DMS79 treated with DMSO at 0.1 percent for 48 hours (cell line): ENCODE data around the gene LLPH.
A peak's percentile ranks its signal among the peaks of the same experiment; 100 is the strongest.
"Not testable (repeated sequence)": the region's sequence is repeated elsewhere in the genome, so short reads cannot be mapped to it uniquely, and the experiment has no call there.

Source experiments
- DNase-seq: peaks from one replicate; lab custom pipeline; 2025; lab: John Stamatoyannopoulos, UW

The LLPH gene

GRCh38 chr12:66130267-66131066 is at the start of gene LLPH:
Gene LLPH, minus strand, starts transcription at chr12:66130750. Its CDS starts 1,644 bp downstream, at chr12:66129106.
- DNase-seq: peak; percentile 54

GRCh38 chr12:66176105-66176900 is 45.8 kb upstream of the LLPH start:
- DNase-seq: no peak

- not testable (repeated sequence) for DNase-seq
Observed at GRCh38 chr12:66174391-66175325, 44.1 kb upstream of the LLPH start.

- no peak for DNase-seq
Observed at GRCh38 chr12:66170606-66171005, 40.1 kb upstream of the LLPH start.

GRCh38 chr12:66169221-66170170 is 38.9 kb upstream of the LLPH start, which contains the start of gene TMBIM4:
Gene TMBIM4, minus strand, starts transcription at chr12:66169996. Its CDS starts 45 bp downstream, at chr12:66169951.
- peak; percentile 43 for DNase-seq

- no peak for DNase-seq
Observed at GRCh38 chr12:66168410-66168809, 37.9 kb upstream of the LLPH start.

GRCh38 chr12:66166561-66166960 is 36.0 kb upstream of the LLPH start:
- no peak for DNase-seq

- no peak for DNase-seq
Observed at GRCh38 chr12:66165141-66165540, 34.6 kb upstream of the LLPH start.

GRCh38 chr12:66164349-66164821 is 33.8 kb upstream of the LLPH start:
- DNase-seq: no peak

GRCh38 chr12:66163289-66163688 is 32.7 kb upstream of the LLPH start:
- DNase-seq: no peak

GRCh38 chr12:66162701-66163100 is 32.2 kb upstream of the LLPH start:
- no peak for DNase-seq

GRCh38 chr12:66160704-66161103 is 30.2 kb upstream of the LLPH start:
- no peak for DNase-seq

- DNase-seq: no peak
Observed at GRCh38 chr12:66159123-66159522, 28.6 kb upstream of the LLPH start.

- no peak for DNase-seq
Observed at GRCh38 chr12:66156654-66157053, 26.1 kb upstream of the LLPH start.

- no peak for DNase-seq
Observed at GRCh38 chr12:66154776-66155175, 24.2 kb upstream of the LLPH start.

- DNase-seq: no peak
Observed at GRCh38 chr12:66152732-66153131, 22.2 kb upstream of the LLPH start.

GRCh38 chr12:66149702-66150398 is 19.3 kb upstream of the LLPH start:
- no peak for DNase-seq

GRCh38 chr12:66144791-66145754 is 14.5 kb upstream of the LLPH start:
- no peak for DNase-seq

- no peak for DNase-seq
Observed at GRCh38 chr12:66143868-66144267, 13.3 kb upstream of the LLPH start.
